H9 (cell line): Measurements from ENCODE around the gene IQCK. TPM values are rescaled to one million over a fixed set of nuclear protein-coding genes. Genes with fewer than 3 reads are reported as not detected.

Experiments used
- DNase-seq: peaks from one replicate; pipeline ENCODE4 v3.0.0-alpha.2; 2017
- H2AFZ ChIP-seq: one replicate; pipeline ENCODE4 v1.6.1; 2013; ENCODE audit warnings: mild to moderate bottlenecking, low read length, control low read depth, moderate library complexity
- H2AK5ac ChIP-seq: 2 replicates; pipeline ENCODE4 v1.6.1; 2013; ENCODE audit warnings: low read length, control low read depth, mixed read lengths; ENCODE audit not compliant: insufficient read length
- H2BK120ac ChIP-seq: one replicate; pipeline ENCODE4 v1.6.1; 2013; ENCODE audit warnings: low read depth, mild to moderate bottlenecking, low read length, control low read depth, inconsistent platforms; ENCODE audit not compliant: poor library complexity, severe bottlenecking
- H2BK12ac ChIP-seq: 2 replicates; pipeline ENCODE4 v1.6.1; 2013; ENCODE audit warnings: low read length, control low read depth, mixed read lengths, low read depth; ENCODE audit not compliant: insufficient read length
- H2BK15ac ChIP-seq: 2 replicates; pipeline ENCODE4 v1.6.1; 2013; ENCODE audit warnings: low read depth, low read length, control low read depth
- H2BK20ac ChIP-seq: one replicate; pipeline ENCODE4 v1.6.1; 2013; ENCODE audit warnings: low read depth, mild to moderate bottlenecking, low read length, control low read depth, inconsistent platforms; ENCODE audit not compliant: poor library complexity, severe bottlenecking
- H2BK5ac ChIP-seq: 2 replicates; pipeline ENCODE4 v1.6.1; 2013; ENCODE audit warnings: low read length, control low read depth, mixed read lengths; ENCODE audit not compliant: insufficient read length
- H3K14ac ChIP-seq: 2 replicates; pipeline ENCODE4 v1.6.1; 2013; ENCODE audit warnings: low read length, control low read depth; ENCODE audit not compliant: insufficient read depth
- H3K18ac ChIP-seq: 2 replicates; pipeline ENCODE4 v1.6.1; 2013; ENCODE audit warnings: low read depth, mild to moderate bottlenecking, mixed read lengths, low read length, control low read depth; ENCODE audit not compliant: insufficient read length
- H3K23ac ChIP-seq: 2 replicates; pipeline ENCODE4 v1.6.1; 2013; ENCODE audit warnings: low read length, control low read depth, mixed read lengths, low read depth; ENCODE audit not compliant: insufficient read length
- H3K23me2 ChIP-seq: 2 replicates; pipeline ENCODE4 v1.6.1; 2013; ENCODE audit warnings: low read depth, mild to moderate bottlenecking, mixed read lengths, low read length, control low read depth; ENCODE audit not compliant: insufficient read length, poor library complexity, severe bottlenecking
- H3K27ac ChIP-seq: 2 replicates; pipeline ENCODE4 v1.5.1; 2013; ENCODE audit warnings: low read length, control low read depth, mixed read lengths, low read depth; ENCODE audit not compliant: insufficient read length
- H3K27me3 ChIP-seq: 2 replicates; pipeline ENCODE4 v1.6.1; 2013; ENCODE audit warnings: low read length, control low read depth, inconsistent platforms; ENCODE audit not compliant: insufficient read depth
- H3K4ac ChIP-seq: 2 replicates; pipeline ENCODE4 v1.6.1; 2013; ENCODE audit warnings: low read depth, mild to moderate bottlenecking, control low read depth, inconsistent platforms, low read length, moderate library complexity
- H3K4me1 ChIP-seq: 2 replicates; pipeline ENCODE4 v1.6.1; 2013; ENCODE audit warnings: low read length, control low read depth, inconsistent platforms; ENCODE audit not compliant: insufficient read depth
- H3K4me2 ChIP-seq: 2 replicates; pipeline ENCODE4 v1.6.1; 2013; ENCODE audit warnings: low read length, control low read depth, mixed read lengths; ENCODE audit not compliant: insufficient read length, insufficient read depth
- H3K56ac ChIP-seq: 2 replicates; pipeline ENCODE4 v1.6.1; 2013; ENCODE audit warnings: low read depth, mild to moderate bottlenecking, mixed read lengths, low read length, control low read depth; ENCODE audit not compliant: insufficient read length
- H3K79me1 ChIP-seq: 2 replicates; pipeline ENCODE4 v1.6.1; 2013; ENCODE audit warnings: low read depth, mild to moderate bottlenecking, moderate library complexity, low read length, control low read depth, inconsistent platforms; ENCODE audit not compliant: insufficient read depth, poor library complexity, severe bottlenecking
- H3K79me2 ChIP-seq: 2 replicates; pipeline ENCODE4 v1.6.1; 2013; ENCODE audit warnings: low read length, control low read depth, inconsistent platforms; ENCODE audit not compliant: insufficient read depth
- H3K9ac ChIP-seq: 2 replicates; pipeline ENCODE4 v1.6.1; 2013; ENCODE audit warnings: low read length, control low read depth, mixed read lengths; ENCODE audit not compliant: insufficient read length; ENCODE audit errors: extremely low read depth
- H3K9me3 ChIP-seq: one replicate; pipeline ENCODE4 v1.6.1; 2013; ENCODE audit warnings: low read depth, low read length, inconsistent platforms; ENCODE audit not compliant: control insufficient read depth
- H3T11ph ChIP-seq: one replicate; pipeline ENCODE4 v1.6.1; 2013; ENCODE audit warnings: mild to moderate bottlenecking, low read length, control low read depth, inconsistent platforms
- H4K20me1 ChIP-seq: one replicate; pipeline ENCODE4 v1.6.1; 2013; ENCODE audit not compliant: control insufficient read depth, insufficient read length, insufficient read depth
- H4K5ac ChIP-seq: 2 replicates; pipeline ENCODE4 v1.6.1; 2013; ENCODE audit warnings: low read depth, mild to moderate bottlenecking, mixed read lengths, low read length, control low read depth; ENCODE audit not compliant: insufficient read length
- H4K8ac ChIP-seq: replicated peaks from 2 replicates; pipeline ENCODE4 v1.6.1; 2013; ENCODE audit warnings: low read length, control low read depth, mixed read lengths, low read depth; ENCODE audit not compliant: insufficient read length
- H4K91ac ChIP-seq: 2 replicates; pipeline ENCODE4 v1.6.1; 2013; ENCODE audit warnings: low read depth, mild to moderate bottlenecking, moderate library complexity, mixed read lengths, low read length, control low read depth; ENCODE audit not compliant: insufficient read length
- H3K27ac Mint-ChIP-seq, 3 experiments: 2 replicates in 2 of 3; 3 replicates in 1 of 3; pipeline ENCODE4 v1.8.0; 2020 to 2021; ENCODE audit warnings: mixed read lengths in 3 of 3, mild to moderate bottlenecking in 1 of 3, moderate library complexity in 1 of 3
- H3K27me3 Mint-ChIP-seq: 2 replicates; pipeline ENCODE4 v1.8.0; 2021; ENCODE audit warnings: low read depth, mild to moderate bottlenecking, moderate library complexity, mixed read lengths
- H3K36me3 Mint-ChIP-seq, 3 experiments: 2 replicates in 2 of 3; 3 replicates in 1 of 3; pipeline ENCODE4 v1.8.0; 2020 to 2021; ENCODE audit warnings: low read depth in 3 of 3, mixed read lengths in 3 of 3; ENCODE audit not compliant: insufficient read depth in 1 of 3
- H3K4me1 Mint-ChIP-seq, 2 experiments: 2 replicates each; pipeline ENCODE4 v1.8.0; 2020; ENCODE audit warnings: mixed read lengths in 2 of 2
- H3K4me3 Mint-ChIP-seq, 2 experiments: 2 replicates in 1 of 2; 3 replicates in 1 of 2; pipeline ENCODE4 v1.8.0; 2020 to 2021; ENCODE audit warnings: mild to moderate bottlenecking in 2 of 2, mixed read lengths in 2 of 2, moderate library complexity in 1 of 2
- H3K9me3 Mint-ChIP-seq, 2 experiments: 2 replicates in 1 of 2; 3 replicates in 1 of 2; pipeline ENCODE4 v1.8.0; 2020; ENCODE audit warnings: mild to moderate bottlenecking in 2 of 2, mixed read lengths in 2 of 2, moderate library complexity in 1 of 2
- WGBS: extraction: QIAGEN DNeasy Blood & Tissue Kit; methylation state at CpG from one replicate; pipeline ENCODE4 v1.1.7; 2013; ENCODE audit warnings: missing lambda C conversion rate, low lambda C conversion rate, mixed read lengths; ENCODE audit not compliant: insufficient read length; ENCODE audit errors: extremely low coverage; 5-methylcytosine and 5-hydroxymethylcytosine counted together
- total RNA-seq: library from RNA; stranded (reverse); gene quantifications from 2 replicates; pipeline ENCODE4 v1.2.1, GENCODE V29; 2021
- TF ChIP-seq, protein P1 (sequence below): fragments of 200-600 bp; sonication (generic); conservative IDR thresholded peaks from 3 replicates; pipeline ENCODE4 v1.8.0; 2021; ENCODE audit warnings: antibody characterized with exemption, mild to moderate bottlenecking

The IQCK gene
- total RNA-seq, 1 experiment from 2014 or later = 9.0 TPM

DNA sequence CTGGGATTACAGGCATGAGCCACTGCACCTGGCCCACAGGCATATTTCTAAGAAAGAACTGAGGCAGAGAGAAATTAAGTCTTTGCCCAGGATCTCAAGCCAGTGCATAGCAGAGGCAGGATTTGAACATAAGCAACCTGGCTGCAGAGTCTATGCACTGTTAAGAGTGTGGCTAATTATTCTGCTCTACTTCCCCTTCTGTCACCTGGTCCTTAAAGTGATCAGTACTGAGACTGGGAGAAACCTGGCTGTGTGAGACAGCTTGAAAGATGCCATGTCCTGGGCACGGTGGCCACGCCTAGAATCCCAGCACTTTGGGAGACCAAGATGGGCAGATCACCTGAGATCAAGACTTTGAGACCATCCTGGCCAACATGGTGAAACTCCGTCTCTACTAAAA is 58.1 kb downstream of the IQCK start:
- no peak overlapping the region for H2AFZ ChIP-seq
- no peak overlapping the region for H4K8ac ChIP-seq
- H4K91ac ChIP-seq = no peak overlapping the region
- H3K4me1 ChIP-seq = no peaks in the 10 kb centered on the region
- no peak overlapping the region for H2BK120ac ChIP-seq
- no peak overlapping the region for H4K5ac ChIP-seq
- Mint-ChIP-seq H3K36me3 (no peaks in the 10 kb centered on the region; a peak in 1 of 7 replicates), H3K27me3 (no peaks in the 10 kb centered on the region), H3K27ac (no peak overlapping the region), H3K4me1 (peaks cover 16 to 21% of the 10 kb centered on the region in 2 experiments), H3K9me3 (no peaks in the 10 kb centered on the region), H3K4me3 (no peak overlapping the region)
- WGBS = no CpG with 5 or more reads among the region's 3 CpGs
- H2BK5ac ChIP-seq = no peak overlapping the region
- H4K20me1 ChIP-seq = no peaks in the 10 kb centered on the region
- no peak overlapping the region for H3K9ac ChIP-seq
- H3K14ac ChIP-seq = no peak overlapping the region
- TF ChIP-seq, protein P1, sequence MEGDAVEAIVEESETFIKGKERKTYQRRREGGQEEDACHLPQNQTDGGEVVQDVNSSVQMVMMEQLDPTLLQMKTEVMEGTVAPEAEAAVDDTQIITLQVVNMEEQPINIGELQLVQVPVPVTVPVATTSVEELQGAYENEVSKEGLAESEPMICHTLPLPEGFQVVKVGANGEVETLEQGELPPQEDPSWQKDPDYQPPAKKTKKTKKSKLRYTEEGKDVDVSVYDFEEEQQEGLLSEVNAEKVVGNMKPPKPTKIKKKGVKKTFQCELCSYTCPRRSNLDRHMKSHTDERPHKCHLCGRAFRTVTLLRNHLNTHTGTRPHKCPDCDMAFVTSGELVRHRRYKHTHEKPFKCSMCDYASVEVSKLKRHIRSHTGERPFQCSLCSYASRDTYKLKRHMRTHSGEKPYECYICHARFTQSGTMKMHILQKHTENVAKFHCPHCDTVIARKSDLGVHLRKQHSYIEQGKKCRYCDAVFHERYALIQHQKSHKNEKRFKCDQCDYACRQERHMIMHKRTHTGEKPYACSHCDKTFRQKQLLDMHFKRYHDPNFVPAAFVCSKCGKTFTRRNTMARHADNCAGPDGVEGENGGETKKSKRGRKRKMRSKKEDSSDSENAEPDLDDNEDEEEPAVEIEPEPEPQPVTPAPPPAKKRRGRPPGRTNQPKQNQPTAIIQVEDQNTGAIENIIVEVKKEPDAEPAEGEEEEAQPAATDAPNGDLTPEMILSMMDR = no peak
- H3K27me3 ChIP-seq = no peaks in the 10 kb centered on the region
- H2AK5ac ChIP-seq = no peak overlapping the region
- H2BK12ac ChIP-seq = no peak overlapping the region
- H2BK15ac ChIP-seq = no peak overlapping the region
- H3K79me2 ChIP-seq = no peaks in the 10 kb centered on the region
- DNase-seq = no peak
- no peak overlapping the region for H3K4ac ChIP-seq
- no peak overlapping the region for H3K4me2 ChIP-seq
- no peak overlapping the region for H3K23ac ChIP-seq
- no peak overlapping the region for H2BK20ac ChIP-seq
- no peak overlapping the region for H3K18ac ChIP-seq
- H3K27ac ChIP-seq = no peak overlapping the region
- no peaks in the 10 kb centered on the region for H3K79me1 ChIP-seq
- no peaks in the 10 kb centered on the region for H3K23me2 ChIP-seq
- no peak overlapping the region for H3K56ac ChIP-seq
- H3K9me3 ChIP-seq = no peaks in the 10 kb centered on the region
- no peak overlapping the region for H3T11ph ChIP-seq
